Body of pancreas (tissue), 4 donors: ENCODE results near the gene TNIP2.
"Not testable (repeated sequence)": the region's sequence is repeated elsewhere in the genome, so short reads cannot be mapped to it uniquely, and the experiment has no call there.

Source experiments
- POLR2A ChIP-seq, 3 donors: fragments of 450-650 bp; IDR thresholded peaks; one replicate each; pipeline ENCODE4 v1.6.1; 2016; ENCODE audit warnings: antibody characterized with exemption in 3 of 3, mild to moderate bottlenecking in 2 of 3
- TF ChIP-seq, protein P1 (sequence below), 7 experiments: fragments of 450-650 bp in 4 of 7; fragments of 200-600 bp in 3 of 7; sonication (generic) in 3 of 7; IDR thresholded peaks; one replicate each; pipeline ENCODE4 v1.5.1; 2016 to 2019; ENCODE audit warnings: antibody characterized with exemption in 7 of 7

- TF ChIP-seq, protein P1, sequence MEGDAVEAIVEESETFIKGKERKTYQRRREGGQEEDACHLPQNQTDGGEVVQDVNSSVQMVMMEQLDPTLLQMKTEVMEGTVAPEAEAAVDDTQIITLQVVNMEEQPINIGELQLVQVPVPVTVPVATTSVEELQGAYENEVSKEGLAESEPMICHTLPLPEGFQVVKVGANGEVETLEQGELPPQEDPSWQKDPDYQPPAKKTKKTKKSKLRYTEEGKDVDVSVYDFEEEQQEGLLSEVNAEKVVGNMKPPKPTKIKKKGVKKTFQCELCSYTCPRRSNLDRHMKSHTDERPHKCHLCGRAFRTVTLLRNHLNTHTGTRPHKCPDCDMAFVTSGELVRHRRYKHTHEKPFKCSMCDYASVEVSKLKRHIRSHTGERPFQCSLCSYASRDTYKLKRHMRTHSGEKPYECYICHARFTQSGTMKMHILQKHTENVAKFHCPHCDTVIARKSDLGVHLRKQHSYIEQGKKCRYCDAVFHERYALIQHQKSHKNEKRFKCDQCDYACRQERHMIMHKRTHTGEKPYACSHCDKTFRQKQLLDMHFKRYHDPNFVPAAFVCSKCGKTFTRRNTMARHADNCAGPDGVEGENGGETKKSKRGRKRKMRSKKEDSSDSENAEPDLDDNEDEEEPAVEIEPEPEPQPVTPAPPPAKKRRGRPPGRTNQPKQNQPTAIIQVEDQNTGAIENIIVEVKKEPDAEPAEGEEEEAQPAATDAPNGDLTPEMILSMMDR (IDR thresholded peaks at IDR 0.05) = not testable (repeated sequence)
- not testable (repeated sequence) for TF ChIP-seq POLR2A (IDR thresholded peaks at IDR 0.05)
These were observed 29.3 kb downstream of the TNIP2 start for GRCh38 chr4:2726881-2727280.
